ENCODE measurements around the gene TMEM203.

DNA sequence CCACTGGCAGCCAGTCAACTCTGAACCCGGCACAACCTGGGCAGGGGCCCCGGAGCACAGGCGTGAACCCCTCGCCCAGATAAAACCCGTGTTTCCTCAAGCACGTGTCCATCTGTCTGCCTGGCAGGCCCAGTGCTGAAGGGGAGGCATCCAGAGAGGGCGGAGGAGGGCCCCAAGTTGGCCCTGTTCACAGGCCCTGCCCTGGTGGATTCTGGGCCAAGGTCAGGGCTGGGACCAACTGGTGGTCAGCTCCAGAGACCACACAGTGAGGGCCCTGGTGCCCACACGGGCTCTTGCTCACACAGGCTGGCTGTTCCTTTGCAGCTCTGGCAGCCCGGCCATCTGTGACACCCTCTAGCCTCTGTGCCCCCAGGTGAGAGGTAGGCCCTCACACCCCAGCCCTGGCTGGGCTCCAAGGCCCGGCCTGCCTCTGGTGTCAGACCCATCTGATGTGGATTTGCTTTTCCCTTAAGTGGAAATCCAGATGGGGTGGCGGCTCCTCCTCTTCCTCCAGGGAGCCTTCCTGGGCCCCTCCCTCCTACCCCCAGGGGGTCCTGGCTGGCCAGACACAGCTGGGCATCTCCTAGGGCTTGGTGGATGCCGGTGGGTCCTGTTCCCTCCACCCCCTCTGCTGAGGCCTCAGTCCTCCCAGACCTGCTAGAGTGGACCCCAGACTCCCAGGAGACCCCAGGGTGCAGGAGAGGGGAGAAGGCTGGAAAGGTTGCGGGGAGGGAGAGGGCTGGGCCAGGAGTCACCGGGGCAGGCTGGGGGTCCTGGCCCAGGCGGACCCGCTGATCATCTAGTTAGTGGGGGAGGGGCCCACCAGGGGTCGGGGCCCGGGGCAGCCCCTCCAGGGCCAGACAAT lies 45.1 kb upstream of the TMEM203 start:
- TF ChIP-seq, protein P1, sequence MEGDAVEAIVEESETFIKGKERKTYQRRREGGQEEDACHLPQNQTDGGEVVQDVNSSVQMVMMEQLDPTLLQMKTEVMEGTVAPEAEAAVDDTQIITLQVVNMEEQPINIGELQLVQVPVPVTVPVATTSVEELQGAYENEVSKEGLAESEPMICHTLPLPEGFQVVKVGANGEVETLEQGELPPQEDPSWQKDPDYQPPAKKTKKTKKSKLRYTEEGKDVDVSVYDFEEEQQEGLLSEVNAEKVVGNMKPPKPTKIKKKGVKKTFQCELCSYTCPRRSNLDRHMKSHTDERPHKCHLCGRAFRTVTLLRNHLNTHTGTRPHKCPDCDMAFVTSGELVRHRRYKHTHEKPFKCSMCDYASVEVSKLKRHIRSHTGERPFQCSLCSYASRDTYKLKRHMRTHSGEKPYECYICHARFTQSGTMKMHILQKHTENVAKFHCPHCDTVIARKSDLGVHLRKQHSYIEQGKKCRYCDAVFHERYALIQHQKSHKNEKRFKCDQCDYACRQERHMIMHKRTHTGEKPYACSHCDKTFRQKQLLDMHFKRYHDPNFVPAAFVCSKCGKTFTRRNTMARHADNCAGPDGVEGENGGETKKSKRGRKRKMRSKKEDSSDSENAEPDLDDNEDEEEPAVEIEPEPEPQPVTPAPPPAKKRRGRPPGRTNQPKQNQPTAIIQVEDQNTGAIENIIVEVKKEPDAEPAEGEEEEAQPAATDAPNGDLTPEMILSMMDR (IDR thresholded peaks at IDR 0.05; ENCODE audit: low read depth, low read length, missing input control): no peak
- TF ChIP-seq JUND (IDR thresholded peaks at IDR 0.05): no peak
- no peak for TF ChIP-seq RAD21 (IDR thresholded peaks at IDR 0.05)
